NCI-H748 treated with DMSO at 0.1 percent for 48 hours (cell line): Measurements from ENCODE around the gene SCCPDH.

Source experiments
- DNase-seq: peaks from one replicate; lab custom pipeline; 2025; lab: John Stamatoyannopoulos, UW

Gene SCCPDH

DNA sequence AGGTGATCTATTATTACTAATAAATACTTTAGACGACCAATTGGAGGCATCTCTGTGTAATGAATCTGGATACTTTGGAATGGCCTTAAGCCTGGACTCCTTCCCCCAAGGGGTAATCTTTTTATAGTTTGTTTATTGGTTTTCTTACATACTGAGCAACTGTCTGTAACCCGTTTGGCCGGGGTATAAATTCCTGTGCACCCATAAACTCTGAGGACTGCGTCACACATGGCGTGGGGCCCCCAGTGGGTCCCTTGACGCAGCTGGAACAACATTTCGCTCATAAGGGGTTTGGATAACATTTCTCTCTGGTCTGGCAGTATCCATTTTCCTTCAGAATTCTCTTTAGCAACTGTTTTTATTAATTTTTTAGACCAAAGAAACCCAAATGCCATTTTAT, 26.5 kb downstream of the SCCPDH start:
- no peak for DNase-seq

DNA sequence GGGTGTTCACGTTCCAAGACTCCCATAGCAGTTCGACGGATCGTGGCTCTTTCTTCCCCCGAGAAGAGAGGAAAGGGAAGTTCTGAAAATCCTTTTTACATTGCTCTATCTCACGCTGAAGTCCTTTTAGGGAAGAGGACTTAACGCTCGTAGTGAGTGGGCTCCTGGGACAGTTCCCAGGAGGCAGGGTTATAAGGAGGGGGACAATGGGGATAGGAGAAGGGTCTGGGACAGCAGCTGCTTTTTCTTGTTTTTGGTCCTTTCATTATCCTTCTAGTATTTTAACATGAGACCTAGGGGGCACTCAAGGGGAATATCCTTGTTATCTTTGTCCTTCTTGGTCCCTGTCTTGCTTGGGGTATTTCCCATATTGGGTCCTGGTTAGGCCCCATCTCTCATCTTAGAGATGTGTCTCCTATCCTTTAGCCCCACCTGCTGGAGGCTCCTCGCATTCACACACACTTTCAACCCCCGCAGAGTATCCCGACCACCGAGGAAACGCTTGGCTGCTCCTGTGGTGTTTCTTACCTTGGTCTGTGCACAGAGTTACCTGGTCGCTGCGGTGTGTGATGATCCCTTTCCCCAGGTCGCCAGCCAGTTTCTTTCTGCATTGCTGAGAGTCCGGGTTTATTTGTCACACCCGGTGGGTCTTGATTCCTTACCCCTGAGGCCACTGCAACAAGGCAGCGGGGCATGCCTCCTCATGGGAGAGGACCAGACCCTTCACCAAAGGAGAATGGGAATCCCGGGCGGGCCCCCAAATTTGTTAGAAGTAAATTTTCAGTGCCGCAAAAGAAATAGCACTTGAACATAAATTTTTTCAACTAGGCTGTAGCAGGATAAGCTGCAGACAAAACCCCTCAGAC, 29.7 kb downstream of the SCCPDH start:
- peak; percentile 18 for DNase-seq

DNA sequence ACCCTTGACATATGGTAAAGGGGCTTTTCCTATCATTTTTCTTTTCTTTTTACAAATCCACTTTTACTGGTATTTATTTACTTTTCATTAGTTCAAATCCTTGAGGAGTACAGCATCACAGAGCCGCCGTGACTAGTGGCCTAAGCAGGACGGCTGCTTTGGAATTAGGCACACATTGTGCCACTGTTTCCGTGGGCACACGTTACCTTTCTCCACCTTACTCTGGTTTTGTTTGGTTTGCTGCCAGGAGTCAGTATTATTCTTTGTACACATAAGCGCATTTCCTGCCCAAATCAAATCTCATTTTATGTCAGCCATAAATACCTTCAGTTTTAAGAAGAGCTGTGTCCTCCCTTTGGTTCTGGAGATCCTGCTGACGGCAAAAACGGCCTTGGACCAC, 31.2 kb downstream of the SCCPDH start:
- no peak for DNase-seq

DNA sequence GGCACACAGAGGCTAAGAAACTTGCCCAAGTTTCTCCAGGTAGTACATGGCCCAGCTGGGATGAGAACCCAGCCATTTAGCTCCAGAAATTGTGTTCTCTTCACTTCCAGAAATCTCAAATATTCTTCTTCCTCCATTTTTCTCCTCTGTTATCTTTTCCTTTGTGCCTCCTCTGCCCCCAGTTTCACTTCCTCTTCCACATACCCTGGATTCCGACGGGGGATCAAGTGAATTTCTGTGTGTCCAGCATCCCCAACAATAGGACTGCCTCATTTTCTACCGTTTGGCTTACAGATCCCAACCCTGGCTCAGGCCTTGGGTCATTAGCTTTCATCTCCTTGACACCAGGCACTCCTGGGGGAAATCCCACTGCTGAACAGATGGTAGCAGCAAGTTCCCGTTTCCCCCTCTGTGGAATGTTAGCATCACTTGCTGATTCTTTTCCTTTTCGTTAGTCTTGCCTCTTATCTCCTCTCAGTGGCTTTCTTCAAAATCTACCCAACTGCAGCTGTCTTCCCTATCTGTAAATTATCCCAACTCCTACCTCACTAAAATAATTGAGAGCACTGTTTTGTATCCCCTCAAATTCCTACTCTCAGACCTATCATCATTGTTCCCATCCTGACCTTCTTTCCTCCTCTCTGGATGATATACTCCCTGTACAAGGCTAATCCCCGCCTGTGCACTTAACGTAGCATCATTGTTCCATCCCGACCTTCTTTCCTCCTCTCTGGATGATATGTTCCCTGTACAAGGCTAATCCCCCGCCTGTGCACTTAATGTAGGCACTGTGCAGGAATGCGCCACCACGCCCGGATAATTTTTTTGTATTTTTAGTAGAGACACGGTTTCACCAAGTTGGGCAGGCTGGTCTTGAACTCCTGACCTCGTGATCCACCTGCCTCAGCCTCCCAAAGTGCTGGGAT, 36.5 kb downstream of the SCCPDH start:
- DNase-seq, result no peak

DNA sequence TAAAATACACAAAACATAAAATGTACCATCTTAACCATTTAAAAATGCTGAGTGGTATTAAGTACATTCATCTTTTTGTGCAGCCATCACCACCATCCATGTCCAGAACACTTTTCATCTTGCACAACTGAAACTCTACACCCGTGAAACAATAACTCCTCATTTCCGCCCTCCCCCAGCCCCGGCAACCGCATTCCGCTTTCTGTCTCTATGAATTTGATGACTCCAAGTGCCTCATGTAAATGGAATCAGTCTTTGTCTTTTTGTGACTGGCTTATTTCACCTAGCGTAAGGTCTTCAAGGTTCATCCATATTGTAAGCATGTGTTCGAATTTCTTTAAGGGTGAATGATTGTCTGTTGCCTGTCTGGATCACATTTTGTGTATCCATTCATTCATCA, 37.2 kb downstream of the SCCPDH start:
- no peak for DNase-seq

DNA sequence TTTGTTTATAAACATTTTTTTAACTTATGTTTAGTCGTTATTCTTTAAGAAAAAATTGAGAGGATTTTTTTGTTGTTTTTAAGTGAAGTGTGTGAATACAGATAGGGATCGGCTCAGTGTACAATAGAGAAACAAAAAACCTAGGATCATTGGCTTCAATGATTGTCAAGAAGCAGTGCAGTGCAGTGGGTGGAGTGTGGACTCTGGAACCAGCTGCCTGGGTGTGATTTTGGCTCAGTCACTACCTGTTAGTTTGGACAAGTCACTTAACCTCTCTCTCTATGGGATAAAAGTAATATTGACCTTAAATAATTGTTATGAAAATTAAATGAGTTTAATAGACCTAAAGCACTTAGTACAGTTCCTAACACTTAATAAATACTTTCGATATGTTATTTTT, 41.3 kb downstream of the SCCPDH start:
- no peak for DNase-seq

DNA sequence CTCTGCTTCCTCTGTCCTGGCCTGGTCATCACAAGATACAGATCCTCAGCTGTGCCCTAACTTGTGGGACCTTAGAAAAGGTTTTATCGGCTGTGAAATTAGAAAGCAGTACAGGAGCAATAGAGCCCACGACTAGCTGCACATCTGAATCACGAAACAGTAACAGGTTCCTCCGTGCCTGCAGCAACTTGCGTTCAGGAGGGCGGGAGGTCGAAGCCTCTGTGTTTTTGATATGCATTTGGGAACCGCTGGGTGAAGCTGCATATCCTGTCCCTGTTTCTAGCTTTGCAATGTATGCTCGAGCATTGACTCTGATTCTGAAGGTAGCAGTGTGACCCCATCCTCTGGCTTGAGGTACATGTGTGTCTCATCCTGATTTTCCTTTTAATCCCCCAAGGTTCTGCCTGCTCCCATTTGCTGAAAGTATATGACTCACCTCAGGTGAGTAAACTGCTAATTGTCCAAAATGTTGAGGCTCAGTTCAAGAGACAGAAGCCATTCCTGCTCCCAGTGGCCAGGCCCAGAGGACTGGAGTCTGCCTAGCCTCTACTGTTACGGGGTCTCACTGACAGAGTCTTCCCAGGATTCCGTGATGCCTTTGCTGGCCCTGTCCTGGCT, 44.3 kb downstream of the SCCPDH start:
- no peak for DNase-seq

DNA sequence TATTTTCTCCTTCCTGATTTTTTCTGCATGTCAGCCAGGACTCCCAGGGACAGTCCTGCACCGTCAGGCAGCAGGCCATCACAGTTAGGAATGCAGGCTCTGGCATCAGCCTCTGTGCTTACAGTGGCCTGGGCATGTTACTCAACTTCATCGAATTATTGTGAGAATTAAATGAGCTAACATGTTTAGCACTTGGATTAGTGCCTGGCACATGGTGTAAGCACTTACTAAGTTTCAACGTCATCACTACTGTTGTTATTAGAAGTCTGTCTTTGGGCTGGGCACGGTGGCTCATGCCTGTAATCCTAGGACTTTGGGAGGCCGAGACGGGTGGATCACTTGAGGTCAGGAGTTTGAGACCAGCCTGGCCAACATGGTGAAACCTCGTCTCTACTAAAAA, 45.1 kb downstream of the SCCPDH start:
- no peak for DNase-seq

DNA sequence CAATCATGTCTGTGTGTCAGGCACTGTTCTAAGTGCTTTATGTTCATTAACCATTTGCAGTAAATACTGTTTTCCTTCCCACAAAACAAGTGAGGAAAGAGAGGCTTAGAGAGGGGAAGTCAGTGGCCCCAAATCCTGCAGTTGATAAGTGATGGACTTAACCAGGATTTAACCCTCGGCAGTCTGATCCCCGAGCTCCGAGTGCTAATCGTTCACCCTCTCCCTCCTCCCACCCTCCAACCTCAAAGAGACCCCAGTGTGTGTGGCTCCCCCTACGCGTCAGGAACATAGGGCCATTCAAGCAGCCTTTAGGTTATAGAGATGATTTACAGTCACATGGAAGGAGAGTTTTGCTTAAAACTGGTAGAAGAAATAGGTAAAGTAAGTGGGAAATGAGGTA, 47.2 kb downstream of the SCCPDH start:
- no peak for DNase-seq

DNA sequence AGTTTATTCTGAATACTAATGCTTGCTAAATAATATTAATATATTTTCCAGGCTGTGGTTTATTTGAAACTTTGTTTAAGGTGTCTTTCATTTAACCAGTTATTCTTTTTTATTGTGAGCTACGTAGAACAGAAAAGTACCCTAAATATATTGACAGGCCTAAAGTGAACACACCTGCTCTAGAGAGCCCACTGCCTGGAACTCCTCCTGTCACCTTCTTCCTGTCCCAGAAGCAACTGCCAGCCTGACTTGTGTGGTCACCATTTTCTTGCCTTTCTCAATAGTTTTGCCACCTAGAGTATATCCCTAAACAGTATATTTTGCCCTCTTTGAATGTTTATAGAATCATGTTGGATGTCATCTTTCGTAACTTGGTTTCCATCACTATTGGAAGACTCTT, 48.5 kb downstream of the SCCPDH start:
- no peak for DNase-seq

DNA sequence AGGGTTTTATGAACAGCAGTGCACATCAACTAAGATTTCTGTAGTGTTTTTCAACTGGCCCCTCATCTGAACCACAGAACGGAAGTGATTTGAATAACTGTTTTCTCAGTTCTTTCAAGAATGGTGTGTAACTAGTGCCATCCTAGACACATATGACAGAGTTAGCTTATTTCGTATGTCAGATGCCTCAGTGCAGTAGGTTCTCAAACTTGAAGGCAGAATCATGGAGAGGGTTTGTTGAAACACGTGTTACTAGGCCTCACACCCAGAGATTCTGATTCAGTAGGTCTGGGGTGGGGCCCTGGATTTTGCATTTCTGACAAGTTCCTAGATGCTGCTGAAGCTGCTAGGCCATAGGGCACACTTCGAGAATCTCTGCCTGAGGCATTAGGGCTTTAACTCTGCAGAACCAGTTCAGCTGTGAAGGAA, 49.0 kb downstream of the SCCPDH start:
- DNase-seq, result no peak

DNA sequence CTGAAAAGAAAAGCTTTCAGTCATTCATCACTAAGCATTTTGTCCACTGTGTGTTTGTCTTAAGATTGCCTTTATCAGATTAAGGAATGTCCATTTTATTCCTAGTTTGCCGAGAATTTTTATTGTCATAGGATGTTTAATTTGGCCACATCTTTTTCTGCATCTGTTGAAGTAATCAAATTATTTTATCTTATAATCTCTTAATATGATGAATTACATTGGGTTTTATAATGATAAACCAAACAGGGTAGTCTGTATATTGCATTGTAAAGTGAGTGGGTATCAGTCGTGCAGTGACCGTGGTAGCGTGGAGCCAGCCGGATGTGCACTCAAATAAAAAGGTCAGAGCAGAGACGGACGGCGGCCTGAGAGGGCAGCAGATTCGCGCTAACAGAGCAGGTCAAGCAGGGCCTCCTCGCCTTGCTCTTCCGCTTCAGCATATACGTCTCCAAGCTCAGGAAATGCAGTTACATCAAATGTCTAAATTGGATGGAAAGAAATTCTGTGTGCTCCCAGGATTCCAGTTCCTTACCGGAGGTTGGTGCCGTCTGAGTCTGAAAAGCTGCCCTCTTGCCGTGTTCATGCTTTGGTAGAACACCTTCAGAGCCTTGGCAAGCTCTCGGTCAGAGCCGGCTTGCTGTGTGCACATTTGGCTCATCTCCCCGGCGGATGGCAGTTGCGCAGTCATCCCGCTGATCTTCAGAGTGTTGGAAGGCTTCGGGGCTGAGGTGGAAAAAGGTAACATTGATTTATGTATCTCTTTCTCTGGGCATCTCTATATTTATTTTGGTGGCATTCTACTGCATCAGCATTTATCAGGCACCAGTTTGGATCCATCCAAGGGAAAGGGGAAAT, 51.5 kb downstream of the SCCPDH start:
- DNase-seq, result no peak

DNA sequence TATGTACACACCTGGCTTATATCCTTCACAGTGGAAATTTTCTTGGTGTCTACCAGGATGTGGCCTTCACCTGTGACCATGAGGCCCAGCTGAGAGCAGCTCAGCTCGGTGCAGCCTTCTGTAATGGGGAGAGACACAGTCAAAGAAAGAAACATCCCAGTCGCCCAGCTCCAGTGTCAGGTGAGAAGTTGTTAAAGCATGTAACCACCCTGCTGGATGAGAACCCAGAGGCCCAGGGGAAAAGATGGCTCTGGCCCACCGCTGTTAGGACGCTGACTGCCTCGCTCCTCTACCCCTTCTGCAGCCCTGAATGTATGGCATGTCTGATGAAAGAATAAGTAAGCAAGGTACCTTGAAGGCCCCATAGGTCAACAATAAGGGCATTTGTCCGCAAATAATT, 52.7 kb downstream of the SCCPDH start:
- no peak for DNase-seq

DNA sequence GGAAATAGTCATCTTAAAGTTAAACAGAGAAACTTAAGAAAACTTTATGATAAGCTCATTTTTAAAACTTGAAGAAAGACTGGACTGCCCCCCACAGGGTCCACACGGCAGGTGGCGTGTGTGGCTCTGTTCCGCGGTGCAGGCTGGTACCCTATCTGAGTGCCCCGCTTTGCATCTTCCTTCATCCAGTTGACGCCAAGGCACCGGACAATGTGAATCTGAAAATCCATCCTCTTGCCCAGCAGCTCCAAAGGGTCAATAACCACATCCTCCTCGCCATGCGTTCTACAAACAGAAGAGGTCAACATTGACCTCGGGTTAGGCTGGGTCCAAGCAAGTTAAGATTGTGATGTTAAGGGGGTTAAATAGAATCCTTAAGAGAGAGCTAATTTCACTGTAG, 54.5 kb downstream of the SCCPDH start:
- no peak for DNase-seq

DNA sequence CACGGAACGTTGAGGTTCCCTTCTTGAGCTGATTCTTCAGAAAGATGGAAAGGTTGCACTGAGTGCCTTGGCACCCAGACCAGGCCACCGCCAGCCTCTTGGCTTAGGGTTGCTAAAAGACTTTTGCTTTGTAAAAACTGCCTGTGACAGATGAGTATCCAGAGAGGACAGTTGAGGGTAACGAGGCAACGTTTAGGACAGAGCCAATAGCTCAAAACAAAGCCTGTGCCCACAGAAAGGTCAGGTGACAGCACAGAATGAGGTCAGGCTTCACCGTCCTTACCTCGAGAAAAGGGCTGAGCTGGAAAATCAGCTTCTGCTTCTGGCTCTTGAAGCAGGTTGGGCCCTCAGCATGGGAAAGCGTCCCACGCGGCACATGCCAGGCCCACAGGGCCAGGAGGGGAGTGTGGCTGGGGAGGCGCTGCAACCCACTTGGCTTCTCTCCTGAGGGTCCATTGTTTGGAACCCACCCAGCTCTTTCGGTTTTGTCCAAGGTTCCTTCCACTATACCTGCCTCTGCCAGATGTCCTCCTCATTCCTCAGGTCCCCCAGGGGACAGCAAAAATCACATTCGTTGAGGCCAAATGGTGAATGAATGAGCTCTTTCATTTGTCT, 55.5 kb downstream of the SCCPDH start:
- no peak for DNase-seq

DNA sequence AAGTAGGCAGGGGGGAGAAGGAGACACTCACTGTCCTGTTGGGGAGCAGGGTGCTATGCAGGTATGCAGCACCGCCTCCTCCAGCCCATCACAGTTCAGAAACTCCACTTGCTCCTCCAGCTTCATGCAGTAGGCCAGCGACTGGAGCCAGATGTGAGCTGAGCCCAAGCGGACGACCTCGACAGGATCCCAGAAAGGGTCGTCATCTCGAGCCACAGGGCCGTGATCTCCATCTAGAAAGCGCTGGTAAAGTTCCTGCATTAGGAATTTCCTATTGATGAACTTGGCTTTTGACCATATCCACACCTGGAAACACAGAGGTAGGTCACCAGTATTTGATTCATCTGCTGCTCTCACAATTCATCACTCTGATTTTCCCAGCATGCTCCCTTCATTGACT, 56.1 kb downstream of the SCCPDH start:
- no peak for DNase-seq

DNA sequence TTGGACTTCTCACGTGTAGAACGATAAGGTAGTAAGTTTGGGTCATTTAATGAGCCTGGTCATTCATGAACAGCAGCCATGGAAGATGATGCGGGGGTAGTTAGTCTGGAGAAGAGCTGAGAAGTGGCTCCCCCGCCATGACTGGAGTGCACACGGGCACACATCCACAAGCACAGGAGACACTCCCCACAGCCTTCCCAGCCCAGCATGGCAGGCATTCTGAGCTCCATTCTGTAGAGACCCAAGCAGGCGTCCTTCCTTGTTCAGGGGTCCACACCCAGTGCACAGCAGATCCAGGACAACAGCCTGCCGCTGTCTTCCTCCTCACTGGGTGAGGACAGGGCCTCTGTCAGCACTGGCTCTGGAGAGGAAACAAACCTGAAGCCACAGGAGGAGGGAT, 57.0 kb downstream of the SCCPDH start:
- DNase-seq, result no peak

DNA sequence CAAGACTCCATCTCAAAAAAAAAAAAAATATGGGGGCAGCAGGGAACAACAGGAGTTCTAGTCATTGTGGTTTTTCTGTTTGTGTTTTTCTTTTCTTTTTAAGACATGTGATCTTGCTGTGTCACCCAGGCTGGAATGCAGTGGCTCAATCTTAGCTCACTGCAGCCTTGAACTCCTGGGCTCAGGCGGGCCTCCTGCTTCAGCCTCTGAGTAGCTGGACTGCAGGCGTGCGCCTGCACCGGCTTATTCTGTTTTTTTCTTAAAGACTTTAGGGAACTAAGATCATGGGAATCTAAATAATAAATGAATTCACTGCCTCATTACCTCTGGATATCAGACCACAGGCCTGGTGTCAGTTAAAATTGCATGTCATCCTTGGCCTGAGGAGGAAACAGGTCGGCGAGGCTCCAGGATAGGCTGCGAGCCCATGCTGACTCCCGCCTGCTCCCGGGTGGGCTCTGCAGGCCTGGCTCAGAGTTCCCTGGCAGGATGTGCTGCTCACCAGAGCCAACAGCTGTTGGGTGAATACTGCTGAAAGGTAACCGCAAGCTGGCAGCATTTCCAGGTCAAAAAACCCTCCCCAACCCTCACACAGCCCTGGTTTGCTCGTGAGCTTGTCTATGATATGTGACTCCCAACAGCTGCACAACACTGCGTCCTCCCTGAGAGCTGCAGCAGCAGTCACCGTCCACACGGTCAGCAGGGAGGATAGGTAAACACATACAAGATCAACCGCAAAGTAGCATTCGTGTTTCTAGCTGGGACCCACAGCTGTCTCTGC, 58.1 kb downstream of the SCCPDH start:
- no peak for DNase-seq

DNA sequence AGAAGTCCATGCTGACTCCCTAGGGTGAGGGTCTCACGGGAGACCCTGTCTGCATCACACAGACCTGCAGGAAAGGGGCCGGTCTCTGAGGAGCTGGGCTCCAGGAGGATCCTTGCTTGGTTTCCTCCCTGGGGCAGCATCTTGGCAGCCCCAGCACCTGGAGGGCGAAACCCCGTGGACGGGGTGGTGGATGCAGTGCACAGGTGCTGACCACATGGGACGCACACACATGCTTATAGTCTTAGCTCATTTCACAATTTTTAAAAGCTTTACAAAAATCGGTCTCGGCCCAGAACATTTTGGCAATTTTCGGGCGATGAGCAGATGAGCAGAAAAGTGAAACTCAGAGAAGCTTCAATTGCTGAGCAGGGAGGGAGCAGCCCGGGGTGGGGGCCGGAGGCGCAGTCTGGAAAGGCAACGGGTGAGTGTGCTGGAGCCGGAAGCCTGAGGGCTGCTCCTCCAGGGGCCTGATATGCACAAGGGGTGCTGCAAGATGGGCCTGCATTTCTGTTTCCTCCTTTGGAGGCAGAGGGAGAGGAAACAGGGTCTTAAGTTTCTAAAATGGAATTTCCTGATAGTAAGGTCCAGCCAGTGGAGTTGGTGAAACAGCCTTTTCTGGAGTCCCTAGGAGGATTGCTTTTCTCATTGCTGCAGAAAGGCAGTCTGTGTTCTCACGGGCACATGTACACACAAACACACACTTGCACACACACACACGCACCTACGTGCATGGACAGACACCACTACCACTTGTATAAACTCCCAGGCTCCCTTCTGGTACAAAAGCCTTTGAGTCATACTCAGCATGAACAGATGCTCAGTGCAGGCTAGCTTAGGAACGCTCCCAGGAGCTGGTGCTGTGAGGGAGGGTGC, 60.6 kb downstream of the SCCPDH start:
- DNase-seq, result no peak
